K562 (cell line): ENCODE data around the gene ARMC8. TPM values are rescaled to one million over a fixed set of nuclear protein-coding genes. Genes with fewer than 3 reads are reported as not detected.

ENCODE experiments used
- ATAC-seq: fragments of 200-7000 bp; cut with Tn5 transposase; 3 replicates; pipeline ENCODE4 v1.9.1; 2020; ENCODE audit warnings: moderate library complexity
- BruUV-seq: library from RNA; stranded (reverse); fragments of 400-500 nt; replicated peaks from 2 replicates; lab custom pipeline; 2021; lab: Mats Ljungman, UMichigan
- CTCF ChIA-PET: fragments of 300-600 bp; formaldehyde crosslinking; extraction: SDS; loops from one replicate; lab custom pipeline; 2021; ENCODE audit warnings: low intra/inter-chr PET ratio; lab: Yijun Ruan, JAX
- POLR2A ChIA-PET: fragments of 300-600, 350-650 bp; sonication (Branson Sonifier 250); formaldehyde crosslinking; extraction: SDS; loops from one replicate; lab custom pipeline; 2021; ENCODE audit warnings: antibody characterized with exemption, inconsistent platforms; lab: Yijun Ruan, JAX
- DNase-seq, 4 experiments: peaks; one replicate each; pipeline versions ENCODE4 v3.0.0 to v3.0.0-alpha.2; 2011 to 2018; ENCODE audit warnings: low spot score in 3 of 4, mixed read lengths in 3 of 4; ENCODE audit errors: extremely low read depth in 1 of 4
- FAIRE-seq: peaks from 2 replicates; lab custom pipeline; 2011; peaks lifted over from hg19 to GRCh38; lab: Jason Lieb, UNC
- H2AFZ ChIP-seq: 2 replicates; pipeline ENCODE4 v1.6.0; 2011; ENCODE audit warnings: low read depth, low read length, control low read depth, inconsistent platforms
- H3K27ac ChIP-seq: fragments of 200-600 bp; 3 replicates; pipeline ENCODE4 v1.8.0; 2011; ENCODE audit warnings: low read depth, mild to moderate bottlenecking, control low read depth, inconsistent platforms, low read length, moderate library complexity, mixed read lengths; ENCODE audit errors: extremely low read depth
- H3K27me3 ChIP-seq, 2 experiments: fragments of 300-600 bp in 1 of 2; 2 replicates in 1 of 2; 3 replicates in 1 of 2; pipeline versions ENCODE4 v1.6.0 to v1.8.0; 2011; ENCODE audit warnings: inconsistent platforms in 2 of 2, low read length in 2 of 2, mild to moderate bottlenecking in 1 of 2, mixed read lengths in 1 of 2, moderate library complexity in 1 of 2; ENCODE audit not compliant: control insufficient read depth in 2 of 2, insufficient read depth in 2 of 2
- H3K36me3 ChIP-seq: fragments of 300-600 bp; 3 replicates; pipeline ENCODE4 v1.8.0; 2011; ENCODE audit warnings: mild to moderate bottlenecking, low read length, inconsistent platforms; ENCODE audit not compliant: control insufficient read depth, insufficient read depth
- H3K4me1 ChIP-seq, 2 experiments: fragments of 200-600 bp in 1 of 2; replicated peaks in 1 of 2; 2 replicates in 1 of 2; 3 replicates in 1 of 2; pipeline versions ENCODE4 v1.5.1 to v1.8.0; 2011; ENCODE audit warnings: inconsistent platforms in 2 of 2, low read length in 2 of 2, mild to moderate bottlenecking in 1 of 2, mixed read lengths in 1 of 2, moderate library complexity in 1 of 2; ENCODE audit not compliant: control insufficient read depth in 2 of 2, insufficient read depth in 2 of 2
- H3K4me2 ChIP-seq: 2 replicates; pipeline ENCODE4 v1.6.1; 2011; ENCODE audit warnings: low read length, control low read depth, inconsistent platforms, mixed read lengths; ENCODE audit not compliant: insufficient read depth
- H3K4me3 ChIP-seq: fragments of 200-600 bp; sonication (generic), shearing (Covaris generic); 2 replicates; pipeline ENCODE4 v1.5.1; 2016; ENCODE audit warnings: control low read depth, inconsistent platforms
- H3K79me2 ChIP-seq: fragments of 200-600 bp; 3 replicates; pipeline ENCODE4 v1.8.0; 2011; ENCODE audit warnings: low read length, inconsistent platforms; ENCODE audit not compliant: control insufficient read depth, insufficient read depth
- H3K9ac ChIP-seq, 2 experiments: 2 replicates each; pipeline versions ENCODE4 v1.6.0 to v1.6.1; 2011; ENCODE audit warnings: low read depth in 2 of 2, low read length in 2 of 2, control low read depth in 1 of 2, inconsistent platforms in 1 of 2, mild to moderate bottlenecking in 1 of 2, mixed read lengths in 1 of 2; ENCODE audit not compliant: insufficient read depth in 1 of 2
- H3K9me1 ChIP-seq: one replicate; pipeline ENCODE4 v1.6.0; 2011; ENCODE audit warnings: inconsistent platforms, mild to moderate bottlenecking, low read length, moderate library complexity; ENCODE audit not compliant: control insufficient read depth, insufficient read depth
- H3K9me3 ChIP-seq: replicated peaks from 2 replicates; pipeline ENCODE4 v1.5.1; 2011; ENCODE audit warnings: low read depth, low read length, inconsistent platforms; ENCODE audit not compliant: control insufficient read depth, insufficient read depth
- H4K20me1 ChIP-seq: replicated peaks from 2 replicates; pipeline ENCODE4 v1.6.1; 2011; ENCODE audit warnings: low read length, inconsistent platforms, mixed read lengths; ENCODE audit not compliant: control insufficient read depth, insufficient read depth
- CBFA2T2 ChIP-seq: fragments of 450-650 bp; conservative IDR thresholded peaks from 2 replicates; pipeline ENCODE4 v1.6.1; 2017; ENCODE audit warnings: mild to moderate bottlenecking
- EHMT2 ChIP-seq: fragments of 450-650 bp; IDR thresholded peaks from 2 replicates; pipeline ENCODE4 v1.6.1; 2018; ENCODE audit warnings: antibody characterized with exemption
- FOXA3 ChIP-seq, 2 experiments: fragments of 450-650 bp in 1 of 2; sonication (generic) in 1 of 2; formaldehyde crosslinking; IDR thresholded peaks in 1 of 2; conservative IDR thresholded peaks in 1 of 2; 2 replicates each; pipeline versions ENCODE4 v1.4.0 to v1.8.0; 2020 to 2022; ENCODE audit warnings: mild to moderate bottlenecking in 2 of 2, missing genetic modification reagents in 1 of 2
- HDAC3 ChIP-seq: fragments of 450-650 bp; IDR thresholded peaks from 2 replicates; pipeline ENCODE4 v1.6.1; 2018; ENCODE audit warnings: borderline replicate concordance, mild to moderate bottlenecking, moderate library complexity; ENCODE audit not compliant: partially characterized antibody
- HLTF ChIP-seq: fragments of 450-650 bp; IDR thresholded peaks from 2 replicates; pipeline ENCODE4 v1.6.1; 2016
- LARP7 ChIP-seq: fragments of 450-650 bp; IDR thresholded peaks from 2 replicates; pipeline ENCODE4 v1.6.1; 2016
- NFE2 ChIP-seq: IDR thresholded peaks from 2 replicates; pipeline ENCODE4 v1.6.1; 2014; ENCODE audit warnings: antibody characterized with exemption, low read depth
- POLR3A ChIP-seq: IDR thresholded peaks from 2 replicates; pipeline ENCODE4 v1.6.1; 2011; ENCODE audit warnings: borderline replicate concordance, mild to moderate bottlenecking, moderate library complexity; ENCODE audit not compliant: insufficient read length, insufficient read depth; ENCODE audit errors: extremely low read depth
- RAD21 ChIP-seq, 2 experiments: fragments of 250-450 bp in 1 of 2; fragments of 450-650 bp in 1 of 2; sonication (Bioruptor Pico) in 1 of 2; formaldehyde crosslinking in 1 of 2; IDR thresholded peaks in 1 of 2; conservative IDR thresholded peaks in 1 of 2; 2 replicates each; pipeline versions ENCODE4 v1.4.0 to v1.8.0; 2020 to 2022; ENCODE audit warnings: mild to moderate bottlenecking in 2 of 2, moderate library complexity in 1 of 2
- TCFL5 ChIP-seq: fragments of 250-450 bp; sonication (Bioruptor Pico); conservative IDR thresholded peaks from 2 replicates; pipeline ENCODE4 v1.6.1; 2021; ENCODE audit warnings: mild to moderate bottlenecking, moderate library complexity, matching md5 sums
- XRCC5 ChIP-seq: fragments of 200-400 bp; formaldehyde crosslinking; IDR thresholded peaks from 2 replicates; pipeline ENCODE4 v1.6.1; 2017; ENCODE audit warnings: low read depth, mild to moderate bottlenecking, low read length
- ZBTB8A ChIP-seq: fragments of 450-650 bp; IDR thresholded peaks from 2 replicates; pipeline ENCODE4 v1.6.1; 2018; ENCODE audit warnings: mild to moderate bottlenecking, moderate library complexity; ENCODE audit not compliant: partially characterized antibody
- ZKSCAN8 ChIP-seq: fragments of 200-800 bp; sonication (Bioruptor generic); IDR thresholded peaks from 2 replicates; pipeline ENCODE4 v1.6.1; 2016; ENCODE audit warnings: missing genetic modification characterization, missing compliant biosample characterization
- WGBS: fragments of 100-300 bp; shearing (Covaris generic); methylation state at CpG from one replicate; pipeline ENCODE4 v1.1.6; 2016; ENCODE audit warnings: low coverage, mixed read lengths; ENCODE audit not compliant: insufficient coverage; ENCODE audit errors: missing lambda C conversion rate; 5-methylcytosine and 5-hydroxymethylcytosine counted together
- in situ Hi-C: fragments of 300-500 bp; cut with MboI; formaldehyde crosslinking; loops from 4 replicates; pipeline ENCODE4 v1.15.0; 2018; ENCODE audit warnings: inconsistent platforms, mixed read lengths
- intact Hi-C: fragments of 100-400 bp; cut with micrococcal nuclease; formaldehyde crosslinking; loops from 2 replicates; pipeline ENCODE4 v1.14.2; 2022
- polyA plus RNA-seq, 8 experiments: library from polyadenylated mRNA; depleted of rRNA in 4 of 8; stranded (reverse) in 5 of 8; unstranded in 3 of 8; fragments of >200 nt; fragmentation: Nextera tagmentation in 2 of 8; fragmentation: Illumina TruSeq in 1 of 8; extraction: Ambion mirVana in 2 of 8; extraction: Trizol in 1 of 8; gene quantifications; 2 replicates each; pipeline versions ENCODE4 v1.2.1 to v1.2.3, GENCODE V29; 2011 to 2014; ENCODE audit warnings: inconsistent platforms in 1 of 8, missing spikeins in 1 of 8
- total RNA-seq, 7 experiments: library from RNA; depleted of rRNA in 6 of 7; stranded (reverse); fragments of >200 nt in 6 of 7; fragmentation: Illumina TruSeq in 2 of 7; extraction: Trizol in 2 of 7; gene quantifications; 2 replicates each; pipeline versions ENCODE4 v1.2.1 to v1.2.3, GENCODE V29; 2011 to 2021; ENCODE audit warnings: low replicate concordance in 1 of 7
- TF ChIP-seq, protein P1 (sequence below): sonication (generic); formaldehyde crosslinking; IDR thresholded peaks from 2 replicates; pipeline ENCODE4 v1.8.1; 2023; ENCODE audit warnings: mild to moderate bottlenecking, missing genetic modification reagents, moderate library complexity
- TF ChIP-seq, protein P2 (sequence below): fragments of 450-650 bp; formaldehyde crosslinking; IDR thresholded peaks from 2 replicates; pipeline ENCODE4 v1.4.0; 2022; ENCODE audit warnings: missing genetic modification characterization
- TF ChIP-seq, protein P3 (sequence below): sonication (generic); formaldehyde crosslinking; IDR thresholded peaks from 2 replicates; pipeline ENCODE4 v1.5.0; 2020; ENCODE audit warnings: missing genetic modification reagents
- TF ChIP-seq, protein P4 (sequence below): fragments of 450-650 bp; IDR thresholded peaks from 2 replicates; pipeline ENCODE4 v1.6.1; 2016; ENCODE audit warnings: antibody characterized with exemption

ARMC8 gene
- total and polyA plus RNA-seq, 9 of the 15 experiments (the other 6 are each of a cell fraction or from before 2014, with no cell fraction given): 22.4 to 76.1 (median 37.3) TPM

DNA sequence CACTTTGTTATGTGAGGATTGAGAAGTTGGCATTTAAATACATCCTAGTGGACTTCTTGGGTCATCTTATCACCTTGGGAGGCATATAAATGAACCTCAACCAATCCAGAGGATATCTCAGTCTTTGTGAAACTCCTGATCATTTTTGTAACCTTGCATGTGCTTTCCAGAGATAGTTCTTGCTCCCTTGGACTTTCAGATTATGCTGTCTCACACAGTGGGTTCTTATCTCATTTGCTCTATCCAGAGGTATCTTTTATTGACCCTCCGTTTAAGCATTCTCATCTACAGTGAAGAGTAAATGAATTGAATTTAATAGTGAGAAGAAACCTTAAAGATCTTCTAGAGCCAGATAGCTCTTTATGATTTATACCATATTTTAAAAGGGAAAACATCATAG, 10.4 kb downstream of the ARMC8 start (continued):
- TF ChIP-seq, protein P1, sequence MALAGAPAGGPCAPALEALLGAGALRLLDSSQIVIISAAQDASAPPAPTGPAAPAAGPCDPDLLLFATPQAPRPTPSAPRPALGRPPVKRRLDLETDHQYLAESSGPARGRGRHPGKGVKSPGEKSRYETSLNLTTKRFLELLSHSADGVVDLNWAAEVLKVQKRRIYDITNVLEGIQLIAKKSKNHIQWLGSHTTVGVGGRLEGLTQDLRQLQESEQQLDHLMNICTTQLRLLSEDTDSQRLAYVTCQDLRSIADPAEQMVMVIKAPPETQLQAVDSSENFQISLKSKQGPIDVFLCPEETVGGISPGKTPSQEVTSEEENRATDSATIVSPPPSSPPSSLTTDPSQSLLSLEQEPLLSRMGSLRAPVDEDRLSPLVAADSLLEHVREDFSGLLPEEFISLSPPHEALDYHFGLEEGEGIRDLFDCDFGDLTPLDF (CRISPR knock-in tag): no peak
- TF ChIP-seq TCFL5 (CRISPR knock-in tag) (no peak), CBFA2T2 (peak; percentile 22; the same call in 1 of the 2 replicates), NFE2 (0 out of 2 replicates have a peak, but pooled peaks have one; percentile 17)
- TF ChIP-seq, protein P2, sequence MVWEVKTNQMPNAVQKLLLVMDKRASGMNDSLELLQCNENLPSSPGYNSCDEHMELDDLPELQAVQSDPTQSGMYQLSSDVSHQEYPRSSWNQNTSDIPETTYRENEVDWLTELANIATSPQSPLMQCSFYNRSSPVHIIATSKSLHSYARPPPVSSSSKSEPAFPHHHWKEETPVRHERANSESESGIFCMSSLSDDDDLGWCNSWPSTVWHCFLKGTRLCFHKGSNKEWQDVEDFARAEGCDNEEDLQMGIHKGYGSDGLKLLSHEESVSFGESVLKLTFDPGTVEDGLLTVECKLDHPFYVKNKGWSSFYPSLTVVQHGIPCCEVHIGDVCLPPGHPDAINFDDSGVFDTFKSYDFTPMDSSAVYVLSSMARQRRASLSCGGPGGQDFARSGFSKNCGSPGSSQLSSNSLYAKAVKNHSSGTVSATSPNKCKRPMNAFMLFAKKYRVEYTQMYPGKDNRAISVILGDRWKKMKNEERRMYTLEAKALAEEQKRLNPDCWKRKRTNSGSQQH (CRISPR knock-in tag): no peak

DNA sequence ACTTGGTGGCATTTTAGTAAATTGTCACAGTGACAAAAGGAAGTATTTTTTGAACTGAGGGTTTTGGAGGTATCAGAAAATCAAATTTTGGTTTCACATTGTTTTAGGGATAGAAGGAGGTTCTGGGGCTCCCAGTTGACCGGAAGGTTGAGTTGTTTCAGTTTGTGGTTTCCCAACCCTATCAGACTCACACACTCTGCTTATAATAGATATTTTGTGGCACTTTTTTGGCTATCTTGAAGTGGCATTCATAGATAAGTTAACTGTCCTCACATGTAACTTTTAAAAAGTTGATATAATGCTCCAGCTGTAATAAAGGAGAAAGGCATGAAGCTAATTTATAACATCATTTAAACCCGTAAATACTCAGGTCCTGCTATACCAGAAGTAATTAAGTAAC, 12.8 kb downstream of the ARMC8 start:
- Histone ChIP-seq H3K9me3 (no peaks in the 10 kb centered on the region), H3K27me3 (no peaks in the 10 kb centered on the region), H4K20me1 (peaks cover 12% of the 10 kb centered on the region), H3K9me1 (no peaks in the 10 kb centered on the region), H3K4me3 (no peak overlapping the region), H3K27ac (peak overlapping the region; percentile 93; the same call in 2 of the 3 replicates), H3K79me2 (peaks cover 95% of the 10 kb centered on the region), H3K4me2 (peak overlapping the region; percentile 69), H3K9ac (peak overlapping the region in 1 of 2 experiments; percentile 63; a peak in 2 of 4 replicates), H2AFZ (no peak overlapping the region), H3K4me1 (peaks cover 23 to 38% of the 10 kb centered on the region in 2 experiments), H3K36me3 (peaks cover 15% of the 10 kb centered on the region)
- 0% methylated on average over 2 of the region's 2 CpGs for WGBS
- ChIA-PET CTCF (no interaction called here), POLR2A (no interaction called here)
- peak; percentile 38 to 73 (median 44) for DNase-seq
- no TSS peak for BruUV-seq
- ATAC-seq: peak; percentile 76
- intact Hi-C loops: no loop called here
- FAIRE-seq: peak; percentile 70
- in situ Hi-C loops: no loop called here
- TF ChIP-seq, protein P3, sequence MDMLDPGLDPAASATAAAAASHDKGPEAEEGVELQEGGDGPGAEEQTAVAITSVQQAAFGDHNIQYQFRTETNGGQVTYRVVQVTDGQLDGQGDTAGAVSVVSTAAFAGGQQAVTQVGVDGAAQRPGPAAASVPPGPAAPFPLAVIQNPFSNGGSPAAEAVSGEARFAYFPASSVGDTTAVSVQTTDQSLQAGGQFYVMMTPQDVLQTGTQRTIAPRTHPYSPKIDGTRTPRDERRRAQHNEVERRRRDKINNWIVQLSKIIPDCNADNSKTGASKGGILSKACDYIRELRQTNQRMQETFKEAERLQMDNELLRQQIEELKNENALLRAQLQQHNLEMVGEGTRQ (CRISPR knock-in tag): no peak
- TF ChIP-seq RAD21 (CRISPR knock-in tag; conservative IDR thresholded peaks at IDR 0.05 in 1 of 2, IDR thresholded peaks at IDR 0.05 in 1 of 2) (no peak), FOXA3 (CRISPR knock-in tag; conservative IDR thresholded peaks at IDR 0.05 in 1 of 2, IDR thresholded peaks at IDR 0.05 in 1 of 2) (0 out of 4 replicates have a peak, but pooled peaks of 1 of the 2 experiments have one; percentile 20), ZBTB8A (no peak), ZKSCAN8 (CRISPR knock-in tag) (0 out of 2 replicates have a peak, but pooled peaks have one; percentile 32), XRCC5 (no peak), POLR3A (no peak), LARP7 (no peak), HDAC3 (peak; percentile 74), HLTF (no peak), EHMT2 (no peak)
- TF ChIP-seq, protein P4, sequence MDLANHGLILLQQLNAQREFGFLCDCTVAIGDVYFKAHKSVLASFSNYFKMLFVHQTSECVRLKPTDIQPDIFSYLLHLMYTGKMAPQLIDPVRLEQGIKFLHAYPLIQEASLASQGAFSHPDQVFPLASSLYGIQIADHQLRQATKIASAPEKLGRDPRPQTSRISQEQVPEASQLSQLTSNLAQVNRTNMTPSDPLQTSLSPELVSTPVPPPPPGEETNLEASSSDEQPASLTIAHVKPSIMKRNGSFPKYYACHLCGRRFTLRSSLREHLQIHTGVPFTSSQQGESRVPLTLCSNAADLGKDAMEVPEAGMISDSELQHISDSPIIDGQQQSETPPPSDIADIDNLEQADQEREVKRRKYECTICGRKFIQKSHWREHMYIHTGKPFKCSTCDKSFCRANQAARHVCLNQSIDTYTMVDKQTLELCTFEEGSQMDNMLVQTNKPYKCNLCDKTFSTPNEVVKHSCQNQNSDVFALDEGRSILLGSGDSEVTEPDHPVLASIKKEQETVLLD: no peak
